ENCODE measurements around the gene ROPN1.

- TF ChIP-seq CTCF (IDR thresholded peaks at IDR 0.05) (no peak), EP300 (IDR thresholded peaks at IDR 0.05) (no peak)
Observed at GRCh38 chr3:123953735-123954134, 38.2 kb downstream of the ROPN1 start.
